K562 (cell line): Measurements from ENCODE around the gene C4orf51. TPM values are rescaled to one million over a fixed set of nuclear protein-coding genes. Genes with fewer than 3 reads are reported as not detected.

Experiments used
- ATAC-seq: fragments of 200-7000 bp; cut with Tn5 transposase; 3 replicates; pipeline ENCODE4 v1.9.1; 2020; ENCODE audit warnings: moderate library complexity
- BruUV-seq: library from RNA; stranded (reverse); fragments of 400-500 nt; replicated peaks from 2 replicates; lab custom pipeline; 2021; lab: Mats Ljungman, UMichigan
- CTCF ChIA-PET: fragments of 300-600 bp; formaldehyde crosslinking; extraction: SDS; loops from one replicate; lab custom pipeline; 2021; ENCODE audit warnings: low intra/inter-chr PET ratio; lab: Yijun Ruan, JAX
- POLR2A ChIA-PET: fragments of 300-600, 350-650 bp; sonication (Branson Sonifier 250); formaldehyde crosslinking; extraction: SDS; loops from one replicate; lab custom pipeline; 2021; ENCODE audit warnings: antibody characterized with exemption, inconsistent platforms; lab: Yijun Ruan, JAX
- DNase-seq, 4 experiments: peaks; one replicate each; pipeline versions ENCODE4 v3.0.0 to v3.0.0-alpha.2; 2011 to 2018; ENCODE audit warnings: low spot score in 3 of 4, mixed read lengths in 3 of 4; ENCODE audit errors: extremely low read depth in 1 of 4
- FAIRE-seq: peaks from 2 replicates; lab custom pipeline; 2011; peaks lifted over from hg19 to GRCh38; lab: Jason Lieb, UNC
- H2AFZ ChIP-seq: 2 replicates; pipeline ENCODE4 v1.6.0; 2011; ENCODE audit warnings: low read depth, low read length, control low read depth, inconsistent platforms
- H3K27ac ChIP-seq: fragments of 200-600 bp; 3 replicates; pipeline ENCODE4 v1.8.0; 2011; ENCODE audit warnings: low read depth, mild to moderate bottlenecking, control low read depth, inconsistent platforms, low read length, moderate library complexity, mixed read lengths; ENCODE audit errors: extremely low read depth
- H3K27me3 ChIP-seq, 2 experiments: fragments of 300-600 bp in 1 of 2; 2 replicates in 1 of 2; 3 replicates in 1 of 2; pipeline versions ENCODE4 v1.6.0 to v1.8.0; 2011; ENCODE audit warnings: inconsistent platforms in 2 of 2, low read length in 2 of 2, mild to moderate bottlenecking in 1 of 2, mixed read lengths in 1 of 2, moderate library complexity in 1 of 2; ENCODE audit not compliant: control insufficient read depth in 2 of 2, insufficient read depth in 2 of 2
- H3K36me3 ChIP-seq: fragments of 300-600 bp; 3 replicates; pipeline ENCODE4 v1.8.0; 2011; ENCODE audit warnings: mild to moderate bottlenecking, low read length, inconsistent platforms; ENCODE audit not compliant: control insufficient read depth, insufficient read depth
- H3K4me1 ChIP-seq, 2 experiments: fragments of 200-600 bp in 1 of 2; replicated peaks in 1 of 2; 2 replicates in 1 of 2; 3 replicates in 1 of 2; pipeline versions ENCODE4 v1.5.1 to v1.8.0; 2011; ENCODE audit warnings: inconsistent platforms in 2 of 2, low read length in 2 of 2, mild to moderate bottlenecking in 1 of 2, mixed read lengths in 1 of 2, moderate library complexity in 1 of 2; ENCODE audit not compliant: control insufficient read depth in 2 of 2, insufficient read depth in 2 of 2
- H3K4me2 ChIP-seq: 2 replicates; pipeline ENCODE4 v1.6.1; 2011; ENCODE audit warnings: low read length, control low read depth, inconsistent platforms, mixed read lengths; ENCODE audit not compliant: insufficient read depth
- H3K4me3 ChIP-seq: fragments of 200-600 bp; sonication (generic), shearing (Covaris generic); 2 replicates; pipeline ENCODE4 v1.5.1; 2016; ENCODE audit warnings: control low read depth, inconsistent platforms
- H3K79me2 ChIP-seq: fragments of 200-600 bp; 3 replicates; pipeline ENCODE4 v1.8.0; 2011; ENCODE audit warnings: low read length, inconsistent platforms; ENCODE audit not compliant: control insufficient read depth, insufficient read depth
- H3K9ac ChIP-seq, 2 experiments: 2 replicates each; pipeline versions ENCODE4 v1.6.0 to v1.6.1; 2011; ENCODE audit warnings: low read depth in 2 of 2, low read length in 2 of 2, control low read depth in 1 of 2, inconsistent platforms in 1 of 2, mild to moderate bottlenecking in 1 of 2, mixed read lengths in 1 of 2; ENCODE audit not compliant: insufficient read depth in 1 of 2
- H3K9me1 ChIP-seq: one replicate; pipeline ENCODE4 v1.6.0; 2011; ENCODE audit warnings: inconsistent platforms, mild to moderate bottlenecking, low read length, moderate library complexity; ENCODE audit not compliant: control insufficient read depth, insufficient read depth
- H3K9me3 ChIP-seq: replicated peaks from 2 replicates; pipeline ENCODE4 v1.5.1; 2011; ENCODE audit warnings: low read depth, low read length, inconsistent platforms; ENCODE audit not compliant: control insufficient read depth, insufficient read depth
- H4K20me1 ChIP-seq: replicated peaks from 2 replicates; pipeline ENCODE4 v1.6.1; 2011; ENCODE audit warnings: low read length, inconsistent platforms, mixed read lengths; ENCODE audit not compliant: control insufficient read depth, insufficient read depth
- ADNP ChIP-seq: fragments of 200-800 bp; sonication (Bioruptor generic); IDR thresholded peaks from 2 replicates; pipeline ENCODE4 v1.6.1; 2016; ENCODE audit warnings: missing genetic modification characterization, missing compliant biosample characterization
- CREB1 ChIP-seq, 2 experiments: sonication (generic) in 1 of 2; formaldehyde crosslinking in 1 of 2; IDR thresholded peaks; 2 replicates each; pipeline versions ENCODE4 v1.6.1 to v1.8.0; 2012 to 2022; ENCODE audit warnings: inconsistent platforms in 1 of 2, mild to moderate bottlenecking in 1 of 2, missing genetic modification reagents in 1 of 2, moderate library complexity in 1 of 2
- GTF2E2 ChIP-seq: fragments of 200-800 bp; sonication (Bioruptor generic); IDR thresholded peaks from 2 replicates; pipeline ENCODE4 v1.6.1; 2016; ENCODE audit warnings: missing genetic modification characterization, missing compliant biosample characterization
- KLF1 ChIP-seq: fragments of 450-650 bp; IDR thresholded peaks from 2 replicates; pipeline ENCODE4 v1.6.1; 2016; ENCODE audit warnings: missing genetic modification characterization, missing compliant biosample characterization
- MXI1 ChIP-seq: IDR thresholded peaks from 2 replicates; pipeline ENCODE4 v1.6.1; 2011; ENCODE audit warnings: low read depth, mild to moderate bottlenecking, improper control_type of control experiment, low read length
- MYC ChIP-seq, 2 experiments: fragments of 250-450 bp in 1 of 2; sonication (Bioruptor Pico) in 1 of 2; IDR thresholded peaks; 2 replicates each; pipeline versions ENCODE4 v1.5.1 to v1.6.1; 2012 to 2021; ENCODE audit warnings: low read depth in 2 of 2, borderline replicate concordance in 1 of 2, improper control_type of control experiment in 1 of 2, low read length in 1 of 2, mild to moderate bottlenecking in 1 of 2, moderate library complexity in 1 of 2
- NUFIP1 ChIP-seq: fragments of 450-650 bp; IDR thresholded peaks from 2 replicates; pipeline ENCODE4 v1.6.1; 2018; ENCODE audit not compliant: partially characterized antibody
- PHF21A ChIP-seq: fragments of 450-650 bp; IDR thresholded peaks from 2 replicates; pipeline ENCODE4 v1.6.1; 2017; ENCODE audit warnings: low read depth, borderline replicate concordance
- PML ChIP-seq: IDR thresholded peaks from 2 replicates; pipeline ENCODE4 v1.6.1; 2012; ENCODE audit warnings: low read length, inconsistent platforms
- SAFB ChIP-seq: fragments of 200-400 bp; formaldehyde crosslinking; IDR thresholded peaks from 2 replicates; pipeline ENCODE4 v1.6.1; 2017; ENCODE audit warnings: low read depth, low read length, borderline replicate concordance
- ZNF12 ChIP-seq: sonication (generic); formaldehyde crosslinking; IDR thresholded peaks from 2 replicates; pipeline ENCODE4 v1.4.0; 2020; ENCODE audit warnings: mild to moderate bottlenecking, missing genetic modification reagents
- ZNF408 ChIP-seq: fragments of 250-450 bp; sonication (Bioruptor Pico); IDR thresholded peaks from 2 replicates; pipeline ENCODE4 v1.4.0; 2020; ENCODE audit warnings: low read depth, mild to moderate bottlenecking, moderate library complexity
- WGBS: fragments of 100-300 bp; shearing (Covaris generic); methylation state at CpG from one replicate; pipeline ENCODE4 v1.1.6; 2016; ENCODE audit warnings: low coverage, mixed read lengths; ENCODE audit not compliant: insufficient coverage; ENCODE audit errors: missing lambda C conversion rate; 5-methylcytosine and 5-hydroxymethylcytosine counted together
- in situ Hi-C: fragments of 300-500 bp; cut with MboI; formaldehyde crosslinking; loops from 4 replicates; pipeline ENCODE4 v1.15.0; 2018; ENCODE audit warnings: inconsistent platforms, mixed read lengths
- intact Hi-C: fragments of 100-400 bp; cut with micrococcal nuclease; formaldehyde crosslinking; loops from 2 replicates; pipeline ENCODE4 v1.14.2; 2022
- polyA plus RNA-seq, 8 experiments: library from polyadenylated mRNA; depleted of rRNA in 4 of 8; stranded (reverse) in 5 of 8; unstranded in 3 of 8; fragments of >200 nt; fragmentation: Nextera tagmentation in 2 of 8; fragmentation: Illumina TruSeq in 1 of 8; extraction: Ambion mirVana in 2 of 8; extraction: Trizol in 1 of 8; gene quantifications; 2 replicates each; pipeline versions ENCODE4 v1.2.1 to v1.2.3, GENCODE V29; 2011 to 2014; ENCODE audit warnings: inconsistent platforms in 1 of 8, missing spikeins in 1 of 8
- total RNA-seq, 7 experiments: library from RNA; depleted of rRNA in 6 of 7; stranded (reverse); fragments of >200 nt in 6 of 7; fragmentation: Illumina TruSeq in 2 of 7; extraction: Trizol in 2 of 7; gene quantifications; 2 replicates each; pipeline versions ENCODE4 v1.2.1 to v1.2.3, GENCODE V29; 2011 to 2021; ENCODE audit warnings: low replicate concordance in 1 of 7
- TF ChIP-seq, protein P1 (sequence below): fragments of 250-450 bp; sonication (Bioruptor Pico); IDR thresholded peaks from 2 replicates; pipeline ENCODE4 v1.5.0; 2020; ENCODE audit warnings: mild to moderate bottlenecking
- TF ChIP-seq, protein P2 (sequence below), 2 experiments: fragments of 450-650 bp; conservative IDR thresholded peaks; 2 replicates each; pipeline ENCODE4 v1.6.1; 2017; ENCODE audit warnings: mild to moderate bottlenecking in 2 of 2, moderate library complexity in 2 of 2
- TF ChIP-seq, protein P3 (sequence below): sonication (generic); formaldehyde crosslinking; IDR thresholded peaks from 2 replicates; pipeline ENCODE4 v1.8.0; 2022; ENCODE audit warnings: missing genetic modification reagents, mild to moderate bottlenecking, moderate library complexity, borderline replicate concordance
- TF ChIP-seq, protein P4 (sequence below): IDR thresholded peaks from 2 replicates; pipeline ENCODE4 v1.6.1; 2014; ENCODE audit warnings: antibody characterized with exemption

Gene C4orf51
- total and polyA plus RNA-seq, 9 of the 15 experiments (the other 6 are each of a cell fraction or from before 2014, with no cell fraction given), result not detected

DNA sequence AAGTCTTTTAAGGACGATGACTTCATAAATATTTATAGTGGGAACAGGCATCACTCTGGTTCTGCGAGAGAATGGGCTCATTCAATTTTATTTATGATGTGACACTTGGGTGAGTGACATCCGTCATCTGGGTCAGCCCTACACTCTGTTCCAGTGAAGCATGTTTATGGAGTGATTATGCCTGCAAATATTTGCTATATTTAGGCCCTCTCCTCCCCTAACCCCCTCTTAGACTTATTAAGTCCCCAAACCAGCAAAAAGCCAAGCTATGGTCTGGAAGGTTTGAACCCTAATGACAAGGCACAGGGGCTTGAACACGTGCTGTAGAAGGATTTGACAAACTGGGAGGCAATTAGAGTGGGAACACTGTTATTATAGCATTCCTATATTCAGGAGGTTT lies 55.9 kb downstream of the C4orf51 start:
- DNase-seq (no peak), FAIRE-seq (no peak), ATAC-seq (no peak)
- Histone ChIP-seq H3K4me1 (peaks cover 4 to 7% of the 10 kb centered on the region in 2 experiments; a peak in 2 of 5 replicates), H4K20me1 (no peaks in the 10 kb centered on the region), H3K4me3 (no peak overlapping the region), H3K27ac (no peak overlapping the region), H3K27me3 (peaks cover 4 to 13% of the 10 kb centered on the region in 2 experiments; a peak in 3 of 5 replicates), H3K4me2 (no peak overlapping the region), H3K79me2 (no peaks in the 10 kb centered on the region), H3K9ac (no peak overlapping the region), H3K9me1 (no peaks in the 10 kb centered on the region), H2AFZ (no peak overlapping the region), H3K36me3 (no peaks in the 10 kb centered on the region), H3K9me3 (no peaks in the 10 kb centered on the region)
- BruUV-seq, result no TSS peak
- CTCF ChIA-PET, result no interaction called here
- POLR2A ChIA-PET, result no interaction called here
- WGBS, result 6% methylated on average over 4 of the region's 4 CpGs
- TF ChIP-seq, protein P1, sequence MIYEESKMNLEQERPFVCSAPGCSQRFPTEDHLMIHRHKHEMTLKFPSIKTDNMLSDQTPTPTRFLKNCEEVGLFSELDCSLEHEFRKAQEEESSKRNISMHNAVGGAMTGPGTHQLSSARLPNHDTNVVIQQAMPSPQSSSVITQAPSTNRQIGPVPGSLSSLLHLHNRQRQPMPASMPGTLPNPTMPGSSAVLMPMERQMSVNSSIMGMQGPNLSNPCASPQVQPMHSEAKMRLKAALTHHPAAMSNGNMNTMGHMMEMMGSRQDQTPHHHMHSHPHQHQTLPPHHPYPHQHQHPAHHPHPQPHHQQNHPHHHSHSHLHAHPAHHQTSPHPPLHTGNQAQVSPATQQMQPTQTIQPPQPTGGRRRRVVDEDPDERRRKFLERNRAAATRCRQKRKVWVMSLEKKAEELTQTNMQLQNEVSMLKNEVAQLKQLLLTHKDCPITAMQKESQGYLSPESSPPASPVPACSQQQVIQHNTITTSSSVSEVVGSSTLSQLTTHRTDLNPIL, result no peak
- TF ChIP-seq, protein P2, sequence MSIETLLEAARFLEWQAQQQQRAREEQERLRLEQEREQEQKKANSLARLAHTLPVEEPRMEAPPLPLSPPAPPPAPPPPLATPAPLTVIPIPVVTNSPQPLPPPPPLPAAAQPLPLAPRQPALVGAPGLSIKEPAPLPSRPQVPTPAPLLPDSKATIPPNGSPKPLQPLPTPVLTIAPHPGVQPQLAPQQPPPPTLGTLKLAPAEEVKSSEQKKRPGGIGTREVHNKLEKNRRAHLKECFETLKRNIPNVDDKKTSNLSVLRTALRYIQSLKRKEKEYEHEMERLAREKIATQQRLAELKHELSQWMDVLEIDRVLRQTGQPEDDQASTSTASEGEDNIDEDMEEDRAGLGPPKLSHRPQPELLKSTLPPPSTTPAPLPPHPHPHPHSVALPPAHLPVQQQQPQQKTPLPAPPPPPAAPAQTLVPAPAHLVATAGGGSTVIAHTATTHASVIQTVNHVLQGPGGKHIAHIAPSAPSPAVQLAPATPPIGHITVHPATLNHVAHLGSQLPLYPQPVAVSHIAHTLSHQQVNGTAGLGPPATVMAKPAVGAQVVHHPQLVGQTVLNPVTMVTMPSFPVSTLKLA (conservative IDR thresholded peaks at IDR 0.05), result no peak
- TF ChIP-seq PHF21A (no peak), ZNF408 (CRISPR knock-in tag) (no peak), SAFB (no peak), ADNP (tag) (no peak), CREB1 (IDR thresholded peaks at IDR 0.05) (no peak), CREB1 (CRISPR knock-in tag; IDR thresholded peaks at IDR 0.05) (no peak), MYC (IDR thresholded peaks at IDR 0.05; ENCODE audit: low read depth, low read length) (no peak), MYC (CRISPR knock-in tag; IDR thresholded peaks at IDR 0.05; ENCODE audit: borderline replicate concordance, low read depth) (no peak), NUFIP1 (no peak), GTF2E2 (no peak), ZNF12 (no peak), PML (no peak), MXI1 (no peak), KLF1 (tag) (no peak)
- TF ChIP-seq, protein P3, sequence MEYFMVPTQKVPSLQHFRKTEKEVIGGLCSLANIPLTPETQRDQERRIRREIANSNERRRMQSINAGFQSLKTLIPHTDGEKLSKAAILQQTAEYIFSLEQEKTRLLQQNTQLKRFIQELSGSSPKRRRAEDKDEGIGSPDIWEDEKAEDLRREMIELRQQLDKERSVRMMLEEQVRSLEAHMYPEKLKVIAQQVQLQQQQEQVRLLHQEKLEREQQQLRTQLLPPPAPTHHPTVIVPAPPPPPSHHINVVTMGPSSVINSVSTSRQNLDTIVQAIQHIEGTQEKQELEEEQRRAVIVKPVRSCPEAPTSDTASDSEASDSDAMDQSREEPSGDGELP, result no peak
- TF ChIP-seq, protein P4, sequence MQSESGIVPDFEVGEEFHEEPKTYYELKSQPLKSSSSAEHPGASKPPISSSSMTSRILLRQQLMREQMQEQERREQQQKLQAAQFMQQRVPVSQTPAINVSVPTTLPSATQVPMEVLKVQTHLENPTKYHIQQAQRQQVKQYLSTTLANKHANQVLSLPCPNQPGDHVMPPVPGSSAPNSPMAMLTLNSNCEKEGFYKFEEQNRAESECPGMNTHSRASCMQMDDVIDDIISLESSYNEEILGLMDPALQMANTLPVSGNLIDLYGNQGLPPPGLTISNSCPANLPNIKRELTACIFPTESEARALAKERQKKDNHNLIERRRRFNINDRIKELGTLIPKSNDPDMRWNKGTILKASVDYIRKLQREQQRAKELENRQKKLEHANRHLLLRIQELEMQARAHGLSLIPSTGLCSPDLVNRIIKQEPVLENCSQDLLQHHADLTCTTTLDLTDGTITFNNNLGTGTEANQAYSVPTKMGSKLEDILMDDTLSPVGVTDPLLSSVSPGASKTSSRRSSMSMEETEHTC, result no peak
- intact Hi-C loops (no loop called here), in situ Hi-C loops (no loop called here)
